ENCODE data around the gene NEAT1.

DNA sequence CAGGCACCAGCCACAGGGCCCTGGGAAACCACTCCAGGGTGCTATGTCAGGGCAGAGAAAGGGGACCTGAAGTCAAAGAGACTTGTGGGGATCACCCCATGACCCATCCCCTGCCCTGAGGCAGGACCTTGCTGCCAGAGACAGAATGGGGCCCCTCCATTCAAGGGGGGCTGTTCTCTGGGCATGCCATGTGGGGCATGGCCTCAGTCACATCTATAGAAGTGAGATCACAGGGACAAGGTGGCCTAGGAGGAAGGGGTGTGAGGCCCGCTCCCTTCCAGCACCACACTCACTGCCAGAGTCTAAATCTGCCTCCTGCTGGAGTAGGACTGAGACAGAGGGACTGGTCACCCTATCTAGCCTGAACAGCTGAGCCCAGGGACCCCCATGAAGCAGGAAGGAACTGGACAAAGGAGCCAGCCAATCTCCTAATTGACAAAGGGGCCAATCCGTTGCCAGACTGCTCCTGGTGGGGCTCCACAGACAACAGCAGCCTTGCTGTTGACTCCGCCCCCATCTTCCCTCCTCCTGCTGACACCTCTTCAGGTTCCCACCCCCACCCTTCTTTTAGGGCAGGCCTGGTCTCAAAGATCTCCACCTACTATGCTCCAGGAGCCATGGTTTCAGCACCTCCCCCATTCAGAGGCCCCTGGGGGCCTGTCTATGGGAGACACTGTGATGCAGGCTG, 26.0 kb downstream of the NEAT1 start:
- TF ChIP-seq POLR2AphosphoS5 (IDR thresholded peaks at IDR 0.05) (peak; percentile 51 to 73), POLR2A (IDR thresholded peaks at IDR 0.05) (peak in 3 of 4 donors; percentile 13 to 43 (median 21)), EP300 (IDR thresholded peaks at IDR 0.05) (no peak)
- TF ChIP-seq, protein P1, sequence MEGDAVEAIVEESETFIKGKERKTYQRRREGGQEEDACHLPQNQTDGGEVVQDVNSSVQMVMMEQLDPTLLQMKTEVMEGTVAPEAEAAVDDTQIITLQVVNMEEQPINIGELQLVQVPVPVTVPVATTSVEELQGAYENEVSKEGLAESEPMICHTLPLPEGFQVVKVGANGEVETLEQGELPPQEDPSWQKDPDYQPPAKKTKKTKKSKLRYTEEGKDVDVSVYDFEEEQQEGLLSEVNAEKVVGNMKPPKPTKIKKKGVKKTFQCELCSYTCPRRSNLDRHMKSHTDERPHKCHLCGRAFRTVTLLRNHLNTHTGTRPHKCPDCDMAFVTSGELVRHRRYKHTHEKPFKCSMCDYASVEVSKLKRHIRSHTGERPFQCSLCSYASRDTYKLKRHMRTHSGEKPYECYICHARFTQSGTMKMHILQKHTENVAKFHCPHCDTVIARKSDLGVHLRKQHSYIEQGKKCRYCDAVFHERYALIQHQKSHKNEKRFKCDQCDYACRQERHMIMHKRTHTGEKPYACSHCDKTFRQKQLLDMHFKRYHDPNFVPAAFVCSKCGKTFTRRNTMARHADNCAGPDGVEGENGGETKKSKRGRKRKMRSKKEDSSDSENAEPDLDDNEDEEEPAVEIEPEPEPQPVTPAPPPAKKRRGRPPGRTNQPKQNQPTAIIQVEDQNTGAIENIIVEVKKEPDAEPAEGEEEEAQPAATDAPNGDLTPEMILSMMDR (IDR thresholded peaks at IDR 0.05): no peak
